OCI-LY7 (cell line): ENCODE data around the gene CYP27C1.

Source experiments
- CTCF ChIP-seq: fragments of 200-600 bp; sonication (generic); conservative IDR thresholded peaks from 2 replicates; pipeline ENCODE4 v1.5.1; 2014; ENCODE audit warnings: mild to moderate bottlenecking, antibody characterized with exemption, low read length, moderate library complexity, mixed read lengths
- EZH2phosphoT487 ChIP-seq: fragments of 200-600 bp; sonication (generic); IDR thresholded peaks from 2 replicates; pipeline ENCODE4 v1.6.1; 2018; ENCODE audit warnings: low read depth, borderline replicate concordance, mild to moderate bottlenecking, mixed run types, antibody characterized with exemption, low read length, moderate library complexity, mixed read lengths

- no peak for TF ChIP-seq CTCF
- TF ChIP-seq EZH2phosphoT487 = no peak
Measured at GRCh38 chr2:127193967-127194280, 26.2 kb downstream of the CYP27C1 start.
